NCI-H187 treated with DMSO at 0.1 percent for 48 hours (cell line): ENCODE results near the gene ATP8B4.

Experiments used
- DNase-seq: peaks from one replicate; lab custom pipeline; 2025; lab: John Stamatoyannopoulos, UW

The ATP8B4 gene

GRCh38 chr15:50064673-50065072, 54.4 kb downstream of the ATP8B4 start:
- DNase-seq: no peak

GRCh38 chr15:50063226-50063625, 55.8 kb downstream of the ATP8B4 start:
- DNase-seq: no peak

GRCh38 chr15:50061503-50061902, 57.5 kb downstream of the ATP8B4 start:
- DNase-seq: no peak

- DNase-seq: no peak
Observed at GRCh38 chr15:50059883-50060282, 59.1 kb downstream of the ATP8B4 start.

- no peak for DNase-seq
Observed at GRCh38 chr15:50059203-50059772, 59.7 kb downstream of the ATP8B4 start.

- DNase-seq: no peak
Observed at GRCh38 chr15:50057905-50058639, 61.0 kb downstream of the ATP8B4 start.

GRCh38 chr15:50057196-50057595, 61.8 kb downstream of the ATP8B4 start:
- no peak for DNase-seq

- no peak for DNase-seq
Observed at GRCh38 chr15:50055750-50056157, 63.3 kb downstream of the ATP8B4 start.

- no peak for DNase-seq
Observed at GRCh38 chr15:50055332-50055731, 63.7 kb downstream of the ATP8B4 start.

GRCh38 chr15:50053055-50053856, 65.8 kb downstream of the ATP8B4 start:
- no peak for DNase-seq

- DNase-seq: no peak
Observed at GRCh38 chr15:50051811-50052419, 67.1 kb downstream of the ATP8B4 start.

- no peak for DNase-seq
Observed at GRCh38 chr15:50050986-50051743, 67.9 kb downstream of the ATP8B4 start.

GRCh38 chr15:50049871-50050270, 69.2 kb downstream of the ATP8B4 start:
- no peak for DNase-seq

GRCh38 chr15:50046867-50047266, 72.2 kb downstream of the ATP8B4 start:
- DNase-seq: no peak

- DNase-seq: no peak
Observed at GRCh38 chr15:50046159-50046558, 72.9 kb downstream of the ATP8B4 start.

- no peak for DNase-seq
Observed at GRCh38 chr15:50044904-50045303, 74.1 kb downstream of the ATP8B4 start.

GRCh38 chr15:50044406-50044805, 74.6 kb downstream of the ATP8B4 start:
- DNase-seq: no peak

- no peak for DNase-seq
Observed at GRCh38 chr15:50042775-50043174, 76.3 kb downstream of the ATP8B4 start.

- no peak for DNase-seq
Observed at GRCh38 chr15:50030456-50030855, 88.6 kb downstream of the ATP8B4 start.

GRCh38 chr15:50028326-50028725, 90.7 kb downstream of the ATP8B4 start:
- no peak for DNase-seq

- DNase-seq: no peak
Observed at GRCh38 chr15:50024281-50024680, 94.8 kb downstream of the ATP8B4 start.

GRCh38 chr15:50018491-50018890, 100.5 kb downstream of the ATP8B4 start:
- DNase-seq: no peak
